Epithelial cell of proximal tubule (primary cell): ENCODE results near the gene F3. TPM values are rescaled to one million over a fixed set of nuclear protein-coding genes. Genes with fewer than 3 reads are reported as not detected.

Experiments used
- DNase-seq: peaks from one replicate; pipeline ENCODE4 v3.0.0-alpha.2; 2011; ENCODE audit warnings: low read depth
- H3K4me3 ChIP-seq: 2 replicates; pipeline ENCODE4 v1.5.1; 2011; ENCODE audit warnings: low read depth, mild to moderate bottlenecking, low read length
- CTCF ChIP-seq: conservative IDR thresholded peaks from 2 replicates; pipeline ENCODE4 v1.5.1; 2012; ENCODE audit warnings: low read depth, mild to moderate bottlenecking, low read length
- total RNA-seq: library from RNA; depleted of rRNA; stranded (reverse); fragments of >200 nt; gene quantifications from 2 replicates; pipeline ENCODE4 v1.2.3, GENCODE V29; 2015

Gene F3
- total RNA-seq, 1 donor from 2014 or later = 179 TPM

- no peak overlapping the region for H3K4me3 ChIP-seq
- no peak for DNase-seq
- no peak for TF ChIP-seq CTCF
Observed at GRCh38 chr1:94496076-94496755, 45.3 kb downstream of the F3 start.

DNA sequence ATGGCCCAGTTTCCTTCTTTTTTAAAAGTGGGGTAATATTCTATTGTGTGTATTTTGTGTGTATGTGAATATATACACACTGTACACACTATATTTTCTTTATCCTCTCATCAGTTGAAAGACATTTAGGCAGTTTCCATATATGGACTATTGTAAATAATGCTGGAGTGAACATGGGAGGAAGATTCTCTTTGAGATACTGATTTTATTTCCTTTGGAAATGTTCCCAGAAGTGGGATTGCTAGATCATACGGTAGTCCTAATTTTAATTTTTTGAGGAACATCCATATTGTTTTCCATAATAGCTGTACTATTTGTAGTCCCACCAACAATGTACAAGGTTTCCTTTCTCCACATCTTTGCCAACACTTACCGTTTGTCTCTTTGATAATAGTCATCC, 51.0 kb downstream of the F3 start:
- no peak overlapping the region for H3K4me3 ChIP-seq
- no peak for DNase-seq
- no peak for TF ChIP-seq CTCF

- TF ChIP-seq CTCF = no peak
- no peak overlapping the region for H3K4me3 ChIP-seq
- DNase-seq = no peak
Observed at GRCh38 chr1:94486990-94487389, 54.6 kb downstream of the F3 start.

GRCh38 chr1:94481473-94481933, 60.1 kb downstream of the F3 start:
- TF ChIP-seq CTCF = peak; percentile 91
- H3K4me3 ChIP-seq = no peak overlapping the region
- peak; percentile 56 for DNase-seq

GRCh38 chr1:94479682-94480081, 61.9 kb downstream of the F3 start:
- no peak for TF ChIP-seq CTCF
- DNase-seq = no peak
- no peak overlapping the region for H3K4me3 ChIP-seq

Other genes starting within 250 kb of the F3 start
- 22.3 and 33.4 TPM in 2 replicates for gene ABCD3, start 123.4 kb downstream of the F3 start, total RNA-seq